B cell (primary cell): Measurements from ENCODE around the gene TIAM2. TPM values are rescaled to one million over a fixed set of nuclear protein-coding genes. Genes with fewer than 3 reads are reported as not detected.
A peak's percentile ranks its signal among the peaks of the same experiment; 100 is the strongest.

ENCODE experiments used
- ATAC-seq: fragments of 200-7000 bp; cut with Tn5 transposase; one replicate; pipeline ENCODE4 v1.10.0; 2021; ENCODE audit warnings: low read depth, mild to moderate bottlenecking, moderate number of reproducible peaks, moderate library complexity
- CTCF ChIA-PET: fragments of 350-600 bp; sonication (Branson Sonifier 250); formaldehyde crosslinking; loops from one replicate; lab custom pipeline; 2021; ENCODE audit warnings: antibody characterized with exemption, inconsistent platforms; lab: Charles Lee
- POLR2A ChIA-PET: fragments of 350-600 bp; sonication (Branson Sonifier 250); formaldehyde crosslinking; loops from one replicate; lab custom pipeline; 2021; ENCODE audit warnings: antibody characterized with exemption; lab: Charles Lee
- DNase-seq: peaks from one replicate; pipeline ENCODE4 v3.0.0; 2013
- H2AFZ ChIP-seq: 2 replicates; pipeline ENCODE4 v1.6.1; 2012; ENCODE audit warnings: mild to moderate bottlenecking, low read depth, low read length; ENCODE audit not compliant: insufficient read depth, poor library complexity, severe bottlenecking
- H3K27ac ChIP-seq, 2 donors: 1 replicate in 1 of 2; 2 replicates in 1 of 2; pipeline ENCODE4 v1.5.1; 2012 to 2013; ENCODE audit warnings: low read length in 2 of 2, mild to moderate bottlenecking in 2 of 2, moderate library complexity in 1 of 2
- H3K27me3 ChIP-seq, 4 experiments: fragments of 200-600 bp in 1 of 4; sonication (generic) in 1 of 4; replicated peaks in 1 of 4; 1 replicate in 2 of 4; 2 replicates in 2 of 4; pipeline versions ENCODE4 v1.6.1 to v1.7.0; 2013 to 2016; ENCODE audit warnings: low read length in 3 of 4, mild to moderate bottlenecking in 2 of 4, mixed read lengths in 1 of 4, moderate library complexity in 1 of 4; ENCODE audit not compliant: insufficient read depth in 4 of 4, control insufficient read depth in 3 of 4; ENCODE audit errors: control extremely low read depth in 1 of 4
- H3K36me3 ChIP-seq, 2 experiments: replicated peaks in 1 of 2; 1 replicate in 1 of 2; 2 replicates in 1 of 2; pipeline versions ENCODE4 v1.6.1 to v1.7.1; 2013; ENCODE audit warnings: low read length in 1 of 2; ENCODE audit not compliant: insufficient read depth in 2 of 2, control insufficient read depth in 1 of 2; ENCODE audit errors: control extremely low read depth in 1 of 2, extremely low read depth in 1 of 2
- H3K4me1 ChIP-seq, 2 donors: fragments of 200-600 bp in 1 of 2; sonication (generic) in 1 of 2; 1 replicate in 1 of 2; 2 replicates in 1 of 2; pipeline versions ENCODE4 v1.5.1 to v1.6.1; 2013 to 2017; ENCODE audit warnings: low read length in 2 of 2; ENCODE audit not compliant: control insufficient read depth in 2 of 2, insufficient read depth in 2 of 2
- H3K4me2 ChIP-seq: replicated peaks from 2 replicates; pipeline ENCODE3; 2012; ENCODE audit warnings: mild to moderate bottlenecking, low read depth, low read length; ENCODE audit not compliant: poor library complexity, severe bottlenecking
- H3K4me3 ChIP-seq, 5 experiments: fragments of 200-600 bp in 1 of 5; sonication (generic) in 1 of 5; 1 replicate in 3 of 5; 2 replicates in 2 of 5; pipeline versions ENCODE4 v1.5.1 to v1.7.0; 2011 to 2016; ENCODE audit warnings: low read length in 4 of 5, mild to moderate bottlenecking in 4 of 5, low read depth in 2 of 5, control low read depth in 1 of 5, moderate library complexity in 1 of 5; ENCODE audit not compliant: insufficient read depth in 1 of 5; ENCODE audit errors: control extremely low read depth in 1 of 5, extremely low read depth in 1 of 5
- H3K79me2 ChIP-seq: fragments of 200-600 bp; sonication (generic); one replicate; pipeline ENCODE4 v1.6.0; 2016; ENCODE audit warnings: low read length; ENCODE audit not compliant: control insufficient read depth, insufficient read depth
- H3K9ac ChIP-seq: fragments of 200-600 bp; sonication (generic); 2 replicates; pipeline ENCODE4 v1.6.1; 2017; ENCODE audit warnings: mild to moderate bottlenecking, low read length, moderate library complexity
- H3K9me3 ChIP-seq, 3 donors: one replicate each; pipeline versions ENCODE4 v1.6.1 to v1.7.1; 2013; ENCODE audit warnings: low read length in 2 of 3; ENCODE audit not compliant: control insufficient read depth in 2 of 3, insufficient read depth in 1 of 3; ENCODE audit errors: control extremely low read depth in 1 of 3
- H4K20me1 ChIP-seq: 2 replicates; pipeline ENCODE4 v1.6.0; 2012; ENCODE audit warnings: mild to moderate bottlenecking, low read length; ENCODE audit not compliant: insufficient read depth, control insufficient read depth, poor library complexity, severe bottlenecking
- H3K27ac Mint-ChIP-seq: one replicate; pipeline ENCODE4 v1.8.0; 2021; ENCODE audit warnings: mixed read lengths
- H3K27me3 Mint-ChIP-seq: one replicate; pipeline ENCODE4 v1.8.0; 2021; ENCODE audit warnings: mixed read lengths
- H3K4me1 Mint-ChIP-seq: one replicate; pipeline ENCODE4 v1.8.0; 2021; ENCODE audit warnings: mixed read lengths
- H3K4me3 Mint-ChIP-seq: one replicate; pipeline ENCODE4 v1.8.0; 2021; ENCODE audit warnings: mixed read lengths
- H3K9me3 Mint-ChIP-seq: one replicate; pipeline ENCODE4 v1.8.0; 2022; ENCODE audit warnings: mixed read lengths; ENCODE audit not compliant: insufficient read depth
- CTCF ChIP-seq: fragments of 200-600 bp; IDR thresholded peaks from one replicate; pipeline ENCODE4 v1.8.0; 2022; ENCODE audit warnings: antibody characterized with exemption, mild to moderate bottlenecking
- EZH2 ChIP-seq: IDR thresholded peaks from 2 replicates; pipeline ENCODE4 v1.6.1; 2012; ENCODE audit warnings: borderline replicate concordance, low read depth, mild to moderate bottlenecking, moderate library complexity, low read length; ENCODE audit not compliant: insufficient read depth, poor library complexity, severe bottlenecking
- WGBS: methylation state at CpG from one replicate; pipeline ENCODE4 v1.1.5; 2013; ENCODE audit warnings: missing lambda C conversion rate; ENCODE audit not compliant: insufficient coverage; 5-methylcytosine and 5-hydroxymethylcytosine counted together
- intact Hi-C: fragments of 100-400 bp; cut with micrococcal nuclease; formaldehyde crosslinking; loops from one replicate; pipeline ENCODE4 v1.10.0; 2022
- polyA plus RNA-seq: library from polyadenylated mRNA; depleted of rRNA; stranded (reverse); fragments of >200 nt; gene quantifications from 2 replicates; pipeline ENCODE4 v1.2.3, GENCODE V29; 2012
- total RNA-seq, 2 donors: library from RNA; stranded (reverse); fragments of 120-200 nt in 1 of 2; gene quantifications; 1 replicate in 1 of 2; 2 replicates in 1 of 2; pipeline versions ENCODE4 v1.2.3 to v1.2.4, GENCODE V29; 2013 to 2022

Gene TIAM2
- total and polyA plus RNA-seq, 2 donors (not counting 1 experiment from before 2014, with no cell fraction given) = 13.1 to 18.8 TPM

DNA sequence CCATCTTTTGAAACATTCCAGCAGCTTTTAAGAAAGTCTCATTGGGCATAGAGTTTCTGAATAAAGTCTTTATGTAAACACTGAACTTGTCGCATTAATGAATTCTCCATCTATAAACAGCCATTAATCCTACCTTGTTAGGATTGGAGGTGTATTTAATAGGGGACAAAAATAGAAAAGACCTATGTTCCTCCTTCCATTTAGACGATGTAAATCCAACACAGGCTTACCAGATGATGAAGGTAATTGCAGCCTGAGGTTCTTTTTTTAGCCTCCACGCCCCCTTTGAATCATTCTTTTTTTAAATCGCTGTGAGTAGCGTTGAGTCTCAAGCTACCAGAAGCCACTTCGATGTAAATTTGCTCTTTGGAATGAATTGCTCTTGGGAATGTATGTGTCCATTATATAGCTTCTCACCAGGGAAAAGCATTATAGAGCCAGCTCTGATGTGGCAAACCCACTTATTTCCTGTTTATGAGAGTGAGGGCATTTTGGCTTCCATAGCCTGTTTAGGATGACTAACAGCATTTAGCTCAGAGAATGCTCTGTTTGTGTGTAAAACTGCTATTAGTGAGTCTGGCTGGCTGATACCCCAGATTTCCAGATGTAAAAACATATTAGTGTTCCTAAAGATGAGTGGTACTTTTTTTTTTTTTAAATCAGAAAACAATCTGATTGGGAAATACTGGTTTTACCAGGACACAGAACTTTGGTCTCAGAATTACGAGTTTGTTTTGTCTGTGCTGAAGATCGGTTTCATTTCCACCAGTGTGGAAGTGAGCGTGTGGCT is 193.8 kb downstream of the TIAM2 start:
- H3K9me3 Mint-ChIP-seq = no peaks in the 10 kb centered on the region
- Histone ChIP-seq H3K9ac (no peak overlapping the region), H3K4me3 (no peak overlapping the region), H3K79me2 (no peaks in the 10 kb centered on the region), H3K4me1 (peaks cover 0 to 19% of the 10 kb centered on the region in 2 donors), H3K9me3 (no peaks in the 10 kb centered on the region), H3K36me3 (no peaks in the 10 kb centered on the region), H3K27ac (no peak overlapping the region), H4K20me1 (no peaks in the 10 kb centered on the region), H2AFZ (no peak overlapping the region), H3K4me2 (peak overlapping the region; percentile 1), H3K27me3 (no peaks in the 10 kb centered on the region)
- H3K4me3 Mint-ChIP-seq = peak overlapping the region; percentile 32
- H3K27ac Mint-ChIP-seq = peak overlapping the region; percentile 33
- intact Hi-C loops = no loop called here
- CTCF ChIA-PET = interaction anchor here (1.1 to 1.6 kb wide), 3 partner anchors 11 to 18 kb away, joined by 3 to 7 read pairs (median 4); no protein-coding TSS in a partner anchor
- no peak for ATAC-seq
- POLR2A ChIA-PET = interaction anchor here (0.6 kb wide), 1 partner anchor 87 kb away, joined by 4 read pairs; no protein-coding TSS in a partner anchor
- no peak for TF ChIP-seq EZH2
- TF ChIP-seq CTCF = no peak
- peaks cover 4% of the 10 kb centered on the region for H3K27me3 Mint-ChIP-seq
- no CpG with 5 or more reads among the region's 9 CpGs for WGBS
- no peak for DNase-seq
- H3K4me1 Mint-ChIP-seq = peaks cover 19% of the 10 kb centered on the region

- no peak for ATAC-seq
- Histone ChIP-seq H2AFZ (no peak overlapping the region), H3K27me3 (no peaks in the 10 kb centered on the region), H3K4me2 (no peak overlapping the region), H3K4me3 (no peak overlapping the region), H3K9ac (no peak overlapping the region), H3K4me1 (peaks cover 0 to 17% of the 10 kb centered on the region in 2 donors), H3K27ac (no peak overlapping the region), H3K9me3 (no peaks in the 10 kb centered on the region), H3K79me2 (no peaks in the 10 kb centered on the region), H3K36me3 (no peaks in the 10 kb centered on the region), H4K20me1 (no peaks in the 10 kb centered on the region)
- WGBS = 94% methylated on average over 2 of the region's 4 CpGs
- TF ChIP-seq EZH2 (no peak), CTCF (no peak)
- ChIA-PET POLR2A (no interaction called here), CTCF (interaction anchor here (0.8 kb wide), 1 partner anchor 13 kb away, joined by 3 read pairs; no protein-coding TSS in a partner anchor)
- peaks cover 4% of the 10 kb centered on the region for H3K27me3 Mint-ChIP-seq
- intact Hi-C loops = no loop called here
- no peaks in the 10 kb centered on the region for H3K9me3 Mint-ChIP-seq
- no peak overlapping the region for H3K27ac Mint-ChIP-seq
- H3K4me3 Mint-ChIP-seq = no peak overlapping the region
- H3K4me1 Mint-ChIP-seq = peaks cover 19% of the 10 kb centered on the region
- DNase-seq = no peak
Observed at GRCh38 chr6:155190677-155191076, 195.6 kb downstream of the TIAM2 start.
